GM19395 (cell line): ENCODE data around the gene METAP1D.
"Not testable (repeated sequence)": the region's sequence is repeated elsewhere in the genome, so short reads cannot be mapped to it uniquely, and the experiment has no call there.

Experiments
- ATAC-seq: cut with Tn5 transposase; IDR thresholded peaks from one replicate; pipeline ENCODE4 v1.9.1; 2021; ENCODE audit warnings: mild to moderate bottlenecking, moderate library complexity; ENCODE audit not compliant: unreplicated experiment

METAP1D gene

GRCh38 chr2:171999604-172000469, at the start of gene METAP1D:
Gene METAP1D (plus strand): TSS chr2:171999953. CDS start chr2:171999970, 17 bp downstream.
- ATAC-seq: peak; percentile 92

GRCh38 chr2:171952276-171952675, 47.5 kb upstream of the METAP1D start:
- no peak for ATAC-seq

- ATAC-seq: no peak
Observed at GRCh38 chr2:171952748-171953147, 47.0 kb upstream of the METAP1D start.

GRCh38 chr2:171956135-171956825, 43.5 kb upstream of the METAP1D start:
- ATAC-seq: no peak

- no peak for ATAC-seq
Observed at GRCh38 chr2:171957061-171957460, 42.7 kb upstream of the METAP1D start.

GRCh38 chr2:171958475-171958874, 41.3 kb upstream of the METAP1D start:
- ATAC-seq: no peak

GRCh38 chr2:171959998-171960397, 39.8 kb upstream of the METAP1D start:
- no peak for ATAC-seq

- ATAC-seq: no peak
Observed at GRCh38 chr2:171960570-171960969, 39.2 kb upstream of the METAP1D start.

- ATAC-seq: no peak
Observed at GRCh38 chr2:171963198-171963597, 36.6 kb upstream of the METAP1D start.

GRCh38 chr2:171964308-171964707, 35.4 kb upstream of the METAP1D start:
- no peak for ATAC-seq

- ATAC-seq: no peak
Observed at GRCh38 chr2:171965238-171965637, 34.5 kb upstream of the METAP1D start.

- ATAC-seq: no peak
Observed at GRCh38 chr2:171965661-171966060, 34.1 kb upstream of the METAP1D start.

- no peak for ATAC-seq
Observed at GRCh38 chr2:171966235-171966634, 33.5 kb upstream of the METAP1D start.

GRCh38 chr2:171966688-171967087, 33.1 kb upstream of the METAP1D start:
- ATAC-seq: no peak

GRCh38 chr2:171968509-171968908, 31.2 kb upstream of the METAP1D start:
- ATAC-seq: no peak

GRCh38 chr2:171972329-171972982, 27.3 kb upstream of the METAP1D start:
- no peak for ATAC-seq

GRCh38 chr2:171979103-171979502, 20.6 kb upstream of the METAP1D start:
- ATAC-seq: no peak

- not testable (repeated sequence) for ATAC-seq
Observed at GRCh38 chr2:171983924-171984323, 15.8 kb upstream of the METAP1D start.

- no peak for ATAC-seq
Observed at GRCh38 chr2:171985076-171985475, 14.7 kb upstream of the METAP1D start.

- no peak for ATAC-seq
Observed at GRCh38 chr2:171986778-171987177, 13.0 kb upstream of the METAP1D start.

GRCh38 chr2:171991027-171991426, 8.7 kb upstream of the METAP1D start:
- no peak for ATAC-seq

- ATAC-seq: no peak
Observed at GRCh38 chr2:171995586-171995985, 4.2 kb upstream of the METAP1D start.
